Adrenal gland (tissue), 12 donors: ENCODE measurements around the gene NEURL2. TPM values are rescaled to one million over a fixed set of nuclear protein-coding genes. Genes with fewer than 3 reads are reported as not detected.
A peak's percentile ranks its signal among the peaks of the same experiment; 100 is the strongest.

ENCODE experiments used
- DNase-seq, 7 donors: peaks; one replicate each; pipeline ENCODE4 v3.0.0-alpha.2; 2019 to 2020
- H3K27ac ChIP-seq, 5 donors: fragments of 200-600 bp; sonication (generic) in 4 of 5; 1 replicate in 3 of 5; 2 replicates in 2 of 5; pipeline versions ENCODE4 v1.5.1 to v1.8.0; 2016 to 2020; ENCODE audit warnings: mild to moderate bottlenecking in 1 of 5
- H3K27me3 ChIP-seq: fragments of 200-600 bp; 2 replicates; pipeline ENCODE4 v1.8.0; 2021
- H3K36me3 ChIP-seq, 2 donors: fragments of 200-600 bp; replicated peaks in 1 of 2; 1 replicate in 1 of 2; 2 replicates in 1 of 2; pipeline versions ENCODE4 v1.5.1 to v1.8.0; 2018 to 2022
- H3K4me1 ChIP-seq, 2 donors: fragments of 200-600 bp; replicated peaks in 1 of 2; 1 replicate in 1 of 2; 2 replicates in 1 of 2; pipeline versions ENCODE4 v1.5.1 to v1.8.0; 2018 to 2021
- H3K4me3 ChIP-seq, 4 donors: fragments of 200-600 bp; sonication (generic) in 3 of 4; one replicate each; pipeline ENCODE4 v1.5.1; 2016 to 2018
- H3K9me3 ChIP-seq, 3 donors: fragments of 200-600 bp; sonication (generic) in 1 of 3; replicated peaks in 1 of 3; 1 replicate in 2 of 3; 2 replicates in 1 of 3; pipeline versions ENCODE4 v1.5.1 to v1.8.0; 2016 to 2021
- CTCF ChIP-seq, 6 experiments: fragments of 450-650 bp in 4 of 6; fragments of 200-600 bp in 2 of 6; sonication (generic) in 1 of 6; IDR thresholded peaks; 1 replicate in 5 of 6; 2 replicates in 1 of 6; pipeline versions ENCODE4 v1.5.1 to v1.8.0; 2016 to 2021; ENCODE audit warnings: antibody characterized with exemption in 6 of 6, mild to moderate bottlenecking in 2 of 6, moderate library complexity in 1 of 6
- POLR2A ChIP-seq, 2 donors: fragments of 450-650 bp; IDR thresholded peaks; one replicate each; pipeline ENCODE4 v1.6.1; 2017; ENCODE audit warnings: antibody characterized with exemption in 2 of 2, mild to moderate bottlenecking in 2 of 2, moderate library complexity in 1 of 2
- WGBS, 4 donors: extraction: QIAGEN DNeasy Blood & Tissue Kit in 2 of 4; methylation state at CpG; one replicate each; pipeline versions ENCODE4 v1.1.5 to v1.1.7; 2013 to 2017; 5-methylcytosine and 5-hydroxymethylcytosine counted together
- intact Hi-C, 2 donors: fragments of 100-400 bp; cut with DNase I; formaldehyde crosslinking; loops; one replicate each; pipeline versions ENCODE4 v1.14.1 to v1.15.0; 2022 to 2023
- polyA plus RNA-seq, 3 donors: library from polyadenylated mRNA; stranded (reverse); fragments of 200-250 nt in 2 of 3; fragments of 350-450 nt in 1 of 3; fragmentation: Illumina TruSeq in 1 of 3; extraction: RNeasy Lipid Tissue Mini Kit (QIAGEN cat#74804) in 1 of 3; gene quantifications; one replicate each; pipeline ENCODE4 v1.2.3, GENCODE V29; 2013 to 2014
- total RNA-seq, 9 donors: library from RNA; depleted of rRNA in 4 of 9; stranded (reverse); fragments of >200 nt in 4 of 9; fragments of 120-200 nt in 1 of 9; fragmentation: NEBNext Ultra II Directional in 1 of 9; extraction: Animal tissue kit (Norgen Biotek cat#: 25700) in 1 of 9; gene quantifications; one replicate each; pipeline versions ENCODE4 v1.1.0 to v1.2.4, GENCODE V29; 2013 to 2023
- donor health status: healthy with polysubstance abuse.
- donor health status: Bipolar disorder and iron deficiency.
- donor health status: DM: yes; HTN: yes; CAD: no.
- donor health status: DM: no; HTN: no; CAD: no.
- donor health status: DM: no; HTN: no; CAD: no.
- donor health status: DM: yes; HTN: yes; CAD: no.

The NEURL2 gene
- total and polyA plus RNA-seq, 12 donors: 1.0 to 36.4 (median 13.7) TPM

- Histone ChIP-seq H3K4me1 (peaks cover 17 to 43% of the 10 kb centered on the region in 2 donors), H3K27me3 (no peaks in the 10 kb centered on the region), H3K36me3 (peaks cover 0 to 39% of the 10 kb centered on the region in 2 donors), H3K4me3 (peak overlapping the region in 1 of 4 donors; percentile 87), H3K27ac (peak overlapping the region in 3 of 5 donors; percentile 31 to 92 (median 67)), H3K9me3 (no peaks in the 10 kb centered on the region)
- no peak for DNase-seq
- intact Hi-C loops: no loop called here
- WGBS, 4 donors: 87 to 94% (median 90%) methylated on average over 11 to 12 of the region's 12 CpGs
- TF ChIP-seq CTCF (IDR thresholded peaks at IDR 0.05): no peak
- TF ChIP-seq POLR2A (IDR thresholded peaks at IDR 0.05): no peak
Measured at GRCh38 chr20:45909336-45909808, 18.4 kb upstream of the NEURL2 start.

- Histone ChIP-seq H3K27me3 (no peaks in the 10 kb centered on the region), H3K4me1 (peaks cover 17 to 39% of the 10 kb centered on the region in 2 donors), H3K4me3 (peak overlapping the region in 1 of 4 donors; percentile 2), H3K27ac (peak overlapping the region in 1 of 5 donors; percentile 18), H3K36me3 (peaks cover 0 to 51% of the 10 kb centered on the region in 2 donors), H3K9me3 (no peaks in the 10 kb centered on the region)
- intact Hi-C loops: no loop called here
- WGBS, 4 donors: 95 to 100% (median 96%) methylated on average over 2 of the region's 2 CpGs
- no peak for TF ChIP-seq POLR2A (IDR thresholded peaks at IDR 0.05)
- TF ChIP-seq CTCF (IDR thresholded peaks at IDR 0.05): no peak
- DNase-seq: no peak
Measured at GRCh38 chr20:45908084-45908483, 17.1 kb upstream of the NEURL2 start.

GRCh38 chr20:45907219-45907948 is 16.4 kb upstream of the NEURL2 start:
- intact Hi-C loops: no loop called here
- 95% methylated on average over 8 to 17 of the region's 17 CpGs for WGBS, 4 donors
- peaks cover 15 to 35% of the 10 kb centered on the region in 2 donors for H3K4me1 ChIP-seq
- H3K27me3 ChIP-seq: no peaks in the 10 kb centered on the region
- H3K9me3 ChIP-seq: no peaks in the 10 kb centered on the region
- no peak for DNase-seq
- H3K27ac ChIP-seq: peak overlapping the region in 1 of 5 donors; percentile 18
- H3K36me3 ChIP-seq: peaks cover 0 to 56% of the 10 kb centered on the region in 2 donors
- TF ChIP-seq CTCF (IDR thresholded peaks at IDR 0.05) (no peak), POLR2A (IDR thresholded peaks at IDR 0.05) (no peak)
- no peak overlapping the region for H3K4me3 ChIP-seq

GRCh38 chr20:45905505-45906079 is 14.6 kb upstream of the NEURL2 start:
- WGBS, 4 donors: 42 to 63% (median 63%) methylated on average over 6 to 8 of the region's 8 CpGs
- intact Hi-C loops: no loop called here
- no peaks in the 10 kb centered on the region for H3K27me3 ChIP-seq
- no peaks in the 10 kb centered on the region for H3K9me3 ChIP-seq
- peak overlapping the region; percentile 75 to 90 (median 87) for H3K27ac ChIP-seq
- peaks cover 0 to 74% of the 10 kb centered on the region in 2 donors for H3K36me3 ChIP-seq
- no peak overlapping the region for H3K4me3 ChIP-seq
- no peak for TF ChIP-seq CTCF (IDR thresholded peaks at IDR 0.05)
- TF ChIP-seq POLR2A (IDR thresholded peaks at IDR 0.05): peak; percentile 40 to 90
- peaks cover 8 to 22% of the 10 kb centered on the region in 2 donors for H3K4me1 ChIP-seq
- peak; percentile 81 to 94 (median 91) for DNase-seq
